ENCODE data around the gene INPP5A. TPM values are rescaled to one million over a fixed set of nuclear protein-coding genes. Genes with fewer than 3 reads are reported as not detected.

INPP5A gene
- total RNA-seq, 1 experiment from 2014 or later = 44.5 TPM

DNA sequence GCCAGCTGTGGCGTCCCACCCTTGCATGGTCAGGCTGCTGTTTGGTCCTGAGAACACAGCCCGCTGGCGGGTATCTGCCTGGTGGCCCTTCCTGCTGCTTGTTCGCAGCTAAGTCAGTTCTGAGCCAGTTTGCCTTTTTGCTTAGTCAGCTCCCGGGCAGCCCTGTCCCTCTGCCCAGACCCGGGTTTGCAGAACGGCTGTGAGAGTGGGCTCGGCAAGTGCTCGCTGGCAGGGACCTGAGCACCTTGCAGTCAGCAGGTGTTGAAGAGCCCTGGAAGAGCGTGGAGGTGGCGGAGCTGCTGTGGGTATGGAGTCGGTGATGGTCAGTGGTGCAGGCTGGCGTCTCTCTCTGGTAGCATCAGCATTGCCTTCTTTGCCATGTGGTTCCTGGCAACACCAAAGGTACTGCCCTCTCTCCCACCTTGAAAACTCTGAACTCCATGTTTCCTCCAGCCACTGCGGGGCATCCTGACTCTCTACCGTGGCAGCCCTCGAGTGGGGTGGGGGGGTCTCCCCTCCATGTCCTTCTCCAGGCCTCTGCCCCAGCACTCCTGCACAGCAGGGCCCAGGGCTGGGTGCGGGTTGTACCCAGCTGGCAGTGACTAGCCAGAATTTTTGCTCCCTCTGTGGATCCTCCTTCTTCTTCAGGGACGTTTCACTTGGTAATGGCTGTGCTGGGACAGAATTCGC, 4.6 kb downstream of the INPP5A start:
- Histone ChIP-seq H3K4me1 (peaks cover 12% of the 10 kb centered on the region), H3K4me3 (ENCODE audit: low read depth, low read length) (no peak overlapping the region), H3K9me3 (no peaks in the 10 kb centered on the region), H3K36me3 (ENCODE audit: control insufficient read depth, insufficient read depth, low read length) (no peaks in the 10 kb centered on the region), H3K27me3 (replicated peaks; ENCODE audit: control insufficient read depth, insufficient read depth, low read length) (no peaks in the 10 kb centered on the region)
- intact Hi-C loops (cut with micrococcal nuclease; ENCODE audit: unreplicated experiment) = no loop called here
- no peaks in the 10 kb centered on the region for H3K9me3 Mint-ChIP-seq (ENCODE audit: unreplicated experiment)
- peaks cover 7% of the 10 kb centered on the region for H3K4me1 Mint-ChIP-seq (ENCODE audit: low read depth, unreplicated experiment)
- no peak for DNase-seq
- ChIA-PET POLR2A (no interaction called here), CTCF (no interaction called here)
- no peak overlapping the region for H3K27ac Mint-ChIP-seq (ENCODE audit: unreplicated experiment)
- H3K36me3 Mint-ChIP-seq (ENCODE audit: insufficient read depth, unreplicated experiment) = peaks cover 7% of the 10 kb centered on the region
- no peak overlapping the region for H3K4me3 Mint-ChIP-seq (ENCODE audit: unreplicated experiment)
- H3K27me3 Mint-ChIP-seq (ENCODE audit: insufficient read depth, unreplicated experiment) = no peaks in the 10 kb centered on the region
- BruUV-seq (replicated peaks) = no TSS peak
- TF ChIP-seq, protein P1, sequence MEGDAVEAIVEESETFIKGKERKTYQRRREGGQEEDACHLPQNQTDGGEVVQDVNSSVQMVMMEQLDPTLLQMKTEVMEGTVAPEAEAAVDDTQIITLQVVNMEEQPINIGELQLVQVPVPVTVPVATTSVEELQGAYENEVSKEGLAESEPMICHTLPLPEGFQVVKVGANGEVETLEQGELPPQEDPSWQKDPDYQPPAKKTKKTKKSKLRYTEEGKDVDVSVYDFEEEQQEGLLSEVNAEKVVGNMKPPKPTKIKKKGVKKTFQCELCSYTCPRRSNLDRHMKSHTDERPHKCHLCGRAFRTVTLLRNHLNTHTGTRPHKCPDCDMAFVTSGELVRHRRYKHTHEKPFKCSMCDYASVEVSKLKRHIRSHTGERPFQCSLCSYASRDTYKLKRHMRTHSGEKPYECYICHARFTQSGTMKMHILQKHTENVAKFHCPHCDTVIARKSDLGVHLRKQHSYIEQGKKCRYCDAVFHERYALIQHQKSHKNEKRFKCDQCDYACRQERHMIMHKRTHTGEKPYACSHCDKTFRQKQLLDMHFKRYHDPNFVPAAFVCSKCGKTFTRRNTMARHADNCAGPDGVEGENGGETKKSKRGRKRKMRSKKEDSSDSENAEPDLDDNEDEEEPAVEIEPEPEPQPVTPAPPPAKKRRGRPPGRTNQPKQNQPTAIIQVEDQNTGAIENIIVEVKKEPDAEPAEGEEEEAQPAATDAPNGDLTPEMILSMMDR (IDR thresholded peaks at IDR 0.05; ENCODE audit: insufficient read depth in 1 of 2, low read depth in 1 of 2, low read length in 1 of 2, severe bottlenecking in 1 of 2, unreplicated experiment in 1 of 2) = no peak

DNA sequence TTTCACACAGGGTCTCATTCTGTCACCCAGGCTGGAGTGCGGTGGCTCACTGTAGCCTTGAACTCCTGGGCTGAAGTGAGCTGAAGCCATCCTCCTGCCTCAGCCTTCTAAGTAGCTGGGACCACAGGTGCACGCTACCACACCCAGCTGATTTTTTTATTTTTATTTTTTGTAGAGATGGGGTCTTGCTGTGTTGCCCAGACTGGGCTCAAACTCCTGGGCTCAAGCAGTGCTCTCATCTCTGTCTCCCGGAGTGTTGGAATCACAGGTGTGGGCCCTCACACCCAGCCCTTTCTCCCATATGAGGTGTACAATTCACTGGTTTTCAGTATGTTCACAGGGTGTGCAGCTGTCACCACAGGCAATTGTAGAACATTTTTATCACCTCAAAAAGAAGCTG, 5.2 kb downstream of the INPP5A start:
- Mint-ChIP-seq H3K9me3 (ENCODE audit: unreplicated experiment) (no peaks in the 10 kb centered on the region), H3K36me3 (ENCODE audit: insufficient read depth, unreplicated experiment) (peaks cover 7% of the 10 kb centered on the region), H3K27me3 (ENCODE audit: insufficient read depth, unreplicated experiment) (no peaks in the 10 kb centered on the region), H3K4me1 (ENCODE audit: low read depth, unreplicated experiment) (peaks cover 7% of the 10 kb centered on the region), H3K27ac (ENCODE audit: unreplicated experiment) (no peak overlapping the region), H3K4me3 (ENCODE audit: unreplicated experiment) (no peak overlapping the region)
- Histone ChIP-seq H3K4me3 (ENCODE audit: low read depth, low read length) (no peak overlapping the region), H3K27me3 (replicated peaks; ENCODE audit: control insufficient read depth, insufficient read depth, low read length) (no peaks in the 10 kb centered on the region), H3K4me1 (peaks cover 12% of the 10 kb centered on the region), H3K36me3 (ENCODE audit: control insufficient read depth, insufficient read depth, low read length) (no peaks in the 10 kb centered on the region), H3K9me3 (no peaks in the 10 kb centered on the region)
- CTCF ChIA-PET = no interaction called here
- BruUV-seq (replicated peaks) = no TSS peak
- intact Hi-C loops (cut with micrococcal nuclease; ENCODE audit: unreplicated experiment) = no loop called here
- POLR2A ChIA-PET = no interaction called here
- TF ChIP-seq, protein P1 (IDR thresholded peaks at IDR 0.05; ENCODE audit: insufficient read depth in 1 of 2, low read depth in 1 of 2, low read length in 1 of 2, severe bottlenecking in 1 of 2, unreplicated experiment in 1 of 2) = no peak
- DNase-seq = no peak

DNA sequence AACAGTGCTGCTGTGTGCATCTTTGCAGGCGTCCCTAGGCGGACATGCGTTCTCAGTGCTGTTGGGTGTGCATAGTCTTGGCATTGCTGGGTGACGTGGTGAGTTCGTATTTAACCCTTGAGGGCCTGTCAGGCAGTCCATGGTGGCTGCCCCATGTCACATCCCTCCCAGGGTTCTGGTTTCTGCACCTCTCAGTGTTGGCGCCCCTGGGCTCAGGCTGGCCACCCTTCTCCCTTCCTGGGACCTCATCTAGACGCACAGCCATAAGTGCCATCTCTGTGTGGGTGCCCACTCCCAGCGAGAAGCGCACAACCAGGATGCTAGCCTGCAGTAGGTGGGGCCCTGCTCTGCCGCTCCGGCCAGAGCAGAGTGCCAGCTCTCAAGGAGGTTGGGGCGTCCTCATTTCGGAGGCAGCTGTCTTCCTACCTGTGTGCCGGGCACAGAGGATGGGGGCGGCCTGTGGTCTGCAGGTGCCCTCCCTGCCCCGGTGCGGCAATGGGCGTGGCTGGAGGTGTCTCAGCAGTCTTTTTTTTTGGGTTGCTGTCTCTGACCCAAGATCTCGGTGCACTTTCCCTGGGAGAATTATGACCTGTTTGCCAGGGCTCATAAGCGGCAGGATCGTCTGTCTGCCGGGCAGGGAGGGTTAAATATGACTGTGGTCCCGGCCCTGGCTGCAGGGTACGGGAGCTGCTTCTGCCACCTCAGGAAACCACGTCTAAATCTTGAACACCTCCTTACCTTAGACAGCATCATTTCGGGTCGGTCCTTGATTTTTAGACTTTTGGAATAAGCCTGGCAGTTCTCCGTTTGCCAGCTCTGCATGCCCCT, 6.5 kb downstream of the INPP5A start:
- H3K4me1 ChIP-seq = peaks cover 3% of the 10 kb centered on the region; the same call in 1 of the 2 replicates
- DNase-seq = no peak
- ChIA-PET CTCF (no interaction called here), POLR2A (no interaction called here)
- Mint-ChIP-seq H3K9me3 (ENCODE audit: unreplicated experiment) (no peaks in the 10 kb centered on the region), H3K4me3 (ENCODE audit: unreplicated experiment) (no peak overlapping the region), H3K4me1 (ENCODE audit: low read depth, unreplicated experiment) (peaks cover under 1% of the 10 kb centered on the region), H3K36me3 (ENCODE audit: insufficient read depth, unreplicated experiment) (peaks cover 7% of the 10 kb centered on the region), H3K27me3 (ENCODE audit: insufficient read depth, unreplicated experiment) (no peaks in the 10 kb centered on the region), H3K27ac (ENCODE audit: unreplicated experiment) (no peak overlapping the region)
- H3K36me3 ChIP-seq (ENCODE audit: control insufficient read depth, insufficient read depth, low read length) = no peaks in the 10 kb centered on the region
- H3K9me3 ChIP-seq = no peaks in the 10 kb centered on the region
- TF ChIP-seq, protein P1 (IDR thresholded peaks at IDR 0.05; ENCODE audit: insufficient read depth in 1 of 2, low read depth in 1 of 2, low read length in 1 of 2, severe bottlenecking in 1 of 2, unreplicated experiment in 1 of 2) = no peak
- intact Hi-C loops (cut with micrococcal nuclease; ENCODE audit: unreplicated experiment) = no loop called here
- H3K27me3 ChIP-seq (replicated peaks; ENCODE audit: control insufficient read depth, insufficient read depth, low read length) = no peaks in the 10 kb centered on the region
- BruUV-seq (replicated peaks) = no TSS peak
- H3K4me3 ChIP-seq (ENCODE audit: low read depth, low read length) = no peak overlapping the region
